GM23338 (cell line): ENCODE measurements around the gene CSTF2T. TPM values are rescaled to one million over a fixed set of nuclear protein-coding genes. Genes with fewer than 3 reads are reported as not detected.

Experiments
- ATAC-seq: fragments of 200-7000 bp; cut with Tn5 transposase; 3 replicates; pipeline ENCODE4 v1.9.1; 2020
- DNase-seq: peaks from one replicate; pipeline ENCODE4 v3.0.0-alpha.2; 2015; ENCODE audit warnings: low spot score
- H2AFZ ChIP-seq: fragments of 200-600 bp; sonication (generic); 2 replicates; pipeline ENCODE4 v1.8.0; 2016; ENCODE audit warnings: antibody characterized with exemption, mild to moderate bottlenecking, moderate library complexity
- H3F3A ChIP-seq: fragments of 200-600 bp; sonication (generic); replicated peaks from 2 replicates; pipeline ENCODE4 v1.8.0; 2017; ENCODE audit warnings: antibody characterized with exemption, mixed run types, low read depth
- H3K27ac ChIP-seq: fragments of 200-600 bp; sonication (generic); 2 replicates; pipeline ENCODE4 v1.6.1; 2016; ENCODE audit warnings: low read depth
- H3K27me3 ChIP-seq: fragments of 200-600 bp; sonication (generic); 2 replicates; pipeline ENCODE4 v1.8.0; 2016; ENCODE audit warnings: mild to moderate bottlenecking, mixed run types, moderate library complexity; ENCODE audit not compliant: insufficient read depth
- H3K36me3 ChIP-seq: fragments of 200-600 bp; sonication (generic); 2 replicates; pipeline ENCODE4 v1.8.0; 2016; ENCODE audit warnings: mild to moderate bottlenecking; ENCODE audit not compliant: insufficient read depth
- H3K4me1 ChIP-seq: fragments of 200-600 bp; sonication (generic); 2 replicates; pipeline ENCODE4 v1.8.0; 2016; ENCODE audit warnings: mild to moderate bottlenecking, moderate library complexity; ENCODE audit not compliant: insufficient read depth
- H3K4me2 ChIP-seq: fragments of 200-600 bp; sonication (generic); 2 replicates; pipeline ENCODE4 v1.7.1; 2017; ENCODE audit warnings: mixed run types
- H3K4me3 ChIP-seq: fragments of 200-600 bp; sonication (generic); 2 replicates; pipeline ENCODE4 v1.6.1; 2016; ENCODE audit warnings: mixed run types
- H3K79me2 ChIP-seq: fragments of 200-600 bp; sonication (generic); replicated peaks from 2 replicates; pipeline ENCODE4 v1.8.0; 2017; ENCODE audit warnings: mild to moderate bottlenecking; ENCODE audit not compliant: insufficient read depth
- H3K9me2 ChIP-seq: fragments of 200-600 bp; sonication (generic); 2 replicates; pipeline ENCODE4 v1.8.0; 2017; ENCODE audit not compliant: insufficient read depth
- H4K20me1 ChIP-seq: fragments of 200-600 bp; sonication (generic); replicated peaks from 2 replicates; pipeline ENCODE4 v1.8.0; 2017; ENCODE audit warnings: mild to moderate bottlenecking; ENCODE audit not compliant: insufficient read depth
- H3K27ac Mint-ChIP-seq: 2 replicates; pipeline ENCODE4 v1.8.0; 2020; ENCODE audit warnings: inconsistent platforms, mild to moderate bottlenecking, moderate library complexity, mixed read lengths
- H3K27me3 Mint-ChIP-seq: 3 replicates; pipeline ENCODE4 v1.8.0; 2022; ENCODE audit warnings: low read depth, mild to moderate bottlenecking, moderate library complexity, mixed read lengths, inconsistent platforms; ENCODE audit not compliant: insufficient read depth, poor library complexity
- H3K36me3 Mint-ChIP-seq: 3 replicates; pipeline ENCODE4 v1.8.0; 2021; ENCODE audit warnings: low read depth, mild to moderate bottlenecking, inconsistent platforms, moderate library complexity, mixed read lengths
- H3K4me1 Mint-ChIP-seq: 3 replicates; pipeline ENCODE4 v1.8.0; 2020; ENCODE audit warnings: mild to moderate bottlenecking, inconsistent platforms, mixed read lengths
- H3K4me3 Mint-ChIP-seq: 3 replicates; pipeline ENCODE4 v1.8.0; 2021; ENCODE audit warnings: moderate library complexity, mild to moderate bottlenecking, inconsistent platforms, mixed read lengths
- H3K9me3 Mint-ChIP-seq: 3 replicates; pipeline ENCODE4 v1.8.0; 2020; ENCODE audit warnings: moderate library complexity, mild to moderate bottlenecking, inconsistent platforms, mixed read lengths
- CREB1 ChIP-seq: fragments of 250-450 bp; sonication (Bioruptor Pico); IDR thresholded peaks from 2 replicates; pipeline ENCODE4 v1.5.0; 2020; ENCODE audit warnings: low read depth, mild to moderate bottlenecking, moderate library complexity
- ETS1 ChIP-seq: IDR thresholded peaks from 2 replicates; pipeline ENCODE4 v1.6.1; 2016; ENCODE audit warnings: antibody characterized with exemption
- EZH2 ChIP-seq: fragments of 200-600 bp; sonication (generic); IDR thresholded peaks from one replicate; pipeline ENCODE4 v1.8.0; 2017; ENCODE audit warnings: antibody characterized with exemption, mild to moderate bottlenecking, low read depth; ENCODE audit not compliant: unreplicated experiment
- EZH2phosphoT487 ChIP-seq: fragments of 200-600 bp; sonication (generic); IDR thresholded peaks from one replicate; pipeline ENCODE4 v1.8.1; 2018; ENCODE audit warnings: antibody characterized with exemption; ENCODE audit not compliant: unreplicated experiment
- JUNB ChIP-seq: IDR thresholded peaks from one replicate; pipeline ENCODE4 v1.6.1; 2016; ENCODE audit warnings: antibody characterized with exemption; ENCODE audit not compliant: unreplicated experiment
- NANOG ChIP-seq: IDR thresholded peaks from 2 replicates; pipeline ENCODE4 v1.6.1; 2016; ENCODE audit warnings: antibody characterized with exemption, borderline replicate concordance
- POLR2AphosphoS5 ChIP-seq: IDR thresholded peaks from 2 replicates; pipeline ENCODE4 v1.6.1; 2016; ENCODE audit warnings: antibody characterized with exemption, low read depth
- REST ChIP-seq: IDR thresholded peaks from one replicate; pipeline ENCODE4 v1.6.1; 2018; ENCODE audit warnings: antibody characterized with exemption; ENCODE audit not compliant: unreplicated experiment
- STAT1 ChIP-seq: IDR thresholded peaks from one replicate; pipeline ENCODE4 v1.6.1; 2016; ENCODE audit warnings: antibody characterized with exemption; ENCODE audit not compliant: unreplicated experiment
- ZNF114 ChIP-seq: fragments of 250-450 bp; sonication (Bioruptor Pico); IDR thresholded peaks from 2 replicates; pipeline ENCODE4 v1.5.0; 2020; ENCODE audit warnings: mild to moderate bottlenecking, moderate library complexity
- ZNF331 ChIP-seq: fragments of 250-450 bp; sonication (Bioruptor Pico); IDR thresholded peaks from 2 replicates; pipeline ENCODE4 v1.5.0; 2020; ENCODE audit warnings: low read depth, mild to moderate bottlenecking, moderate library complexity
- ZNF462 ChIP-seq: fragments of 250-450 bp; sonication (Bioruptor Pico); IDR thresholded peaks from 2 replicates; pipeline ENCODE4 v1.5.0; 2020; ENCODE audit warnings: mild to moderate bottlenecking, moderate library complexity
- polyA plus RNA-seq: library from polyadenylated mRNA; unstranded; fragments of >200 nt; fragmentation: Nextera tagmentation; extraction: Ambion mirVana; gene quantifications from 2 replicates; pipeline ENCODE4 v1.2.1, GENCODE V29; 2016
- total RNA-seq: library from RNA; depleted of rRNA; stranded (reverse); fragments of >200 nt; shearing (Covaris generic); gene quantifications from 2 replicates; pipeline ENCODE4 v1.2.3, GENCODE V29; 2014
- TF ChIP-seq, protein P1 (sequence below), 2 experiments: fragments of 200-600 bp in 1 of 2; sonication (generic) in 1 of 2; conservative IDR thresholded peaks; 2 replicates each; pipeline versions ENCODE4 v1.5.1 to v1.6.1; 2016 to 2017; ENCODE audit warnings: antibody characterized with exemption in 2 of 2, low read depth in 2 of 2, mild to moderate bottlenecking in 2 of 2, moderate library complexity in 1 of 2

Gene CSTF2T
- total and polyA plus RNA-seq, 2 experiments from 2014 or later = 9.8 to 31.9 TPM

DNA sequence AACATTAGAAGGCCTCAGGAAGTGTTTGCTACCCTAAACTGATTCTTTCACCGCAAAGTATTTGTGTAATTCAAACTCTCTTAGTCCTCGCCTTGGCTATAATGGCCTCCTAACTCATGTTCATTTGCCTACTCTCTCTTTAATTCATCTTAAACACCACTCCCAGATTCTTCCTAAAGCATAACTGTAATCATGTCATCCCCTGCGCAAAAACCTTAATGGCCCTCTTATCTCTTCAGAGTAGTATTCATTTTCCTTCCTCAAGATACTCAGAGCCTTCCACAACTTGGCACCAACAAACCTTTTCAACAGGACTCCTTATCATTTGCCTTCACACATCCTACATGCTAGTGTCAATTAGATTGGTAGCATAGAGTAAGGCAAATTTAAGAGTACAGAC lies 42.9 kb downstream of the CSTF2T start (continued):
- TF ChIP-seq, protein P1, sequence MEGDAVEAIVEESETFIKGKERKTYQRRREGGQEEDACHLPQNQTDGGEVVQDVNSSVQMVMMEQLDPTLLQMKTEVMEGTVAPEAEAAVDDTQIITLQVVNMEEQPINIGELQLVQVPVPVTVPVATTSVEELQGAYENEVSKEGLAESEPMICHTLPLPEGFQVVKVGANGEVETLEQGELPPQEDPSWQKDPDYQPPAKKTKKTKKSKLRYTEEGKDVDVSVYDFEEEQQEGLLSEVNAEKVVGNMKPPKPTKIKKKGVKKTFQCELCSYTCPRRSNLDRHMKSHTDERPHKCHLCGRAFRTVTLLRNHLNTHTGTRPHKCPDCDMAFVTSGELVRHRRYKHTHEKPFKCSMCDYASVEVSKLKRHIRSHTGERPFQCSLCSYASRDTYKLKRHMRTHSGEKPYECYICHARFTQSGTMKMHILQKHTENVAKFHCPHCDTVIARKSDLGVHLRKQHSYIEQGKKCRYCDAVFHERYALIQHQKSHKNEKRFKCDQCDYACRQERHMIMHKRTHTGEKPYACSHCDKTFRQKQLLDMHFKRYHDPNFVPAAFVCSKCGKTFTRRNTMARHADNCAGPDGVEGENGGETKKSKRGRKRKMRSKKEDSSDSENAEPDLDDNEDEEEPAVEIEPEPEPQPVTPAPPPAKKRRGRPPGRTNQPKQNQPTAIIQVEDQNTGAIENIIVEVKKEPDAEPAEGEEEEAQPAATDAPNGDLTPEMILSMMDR (conservative IDR thresholded peaks at IDR 0.05; ENCODE audit: low read depth in 2 of 2) = no peak
- TF ChIP-seq EZH2 = no peak
- TF ChIP-seq EZH2phosphoT487 = no peak
- no peak for TF ChIP-seq ZNF331 (CRISPR knock-in tag)
- no peak for TF ChIP-seq NANOG
- no peak for TF ChIP-seq REST
- TF ChIP-seq CREB1 (CRISPR knock-in tag) = no peak
- no peak for TF ChIP-seq ETS1
- TF ChIP-seq POLR2AphosphoS5 = no peak

DNA sequence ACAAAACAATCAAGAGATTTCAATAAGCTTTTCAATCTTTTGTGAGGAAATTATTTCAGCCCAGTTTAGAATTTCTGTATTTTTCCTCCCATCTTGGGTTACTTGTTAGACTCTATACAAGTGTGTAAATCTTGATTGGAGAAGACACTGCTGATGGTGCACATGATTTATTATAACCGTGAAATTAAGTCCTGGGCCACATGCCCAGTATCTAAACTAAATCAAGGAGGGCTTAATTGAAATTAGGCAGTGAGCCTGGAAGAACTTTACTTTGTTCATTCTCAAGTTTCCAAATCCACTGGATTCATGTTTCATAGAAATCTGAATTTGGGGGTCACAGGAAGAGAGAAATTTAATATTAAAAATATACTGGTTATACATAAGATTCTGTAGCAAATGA lies 44.5 kb downstream of the CSTF2T start:
- H3K4me3 ChIP-seq = no peak overlapping the region
- H3K9me3 Mint-ChIP-seq = no peaks in the 10 kb centered on the region
- H3K9me2 ChIP-seq = no peaks in the 10 kb centered on the region
- H3K4me3 Mint-ChIP-seq = no peak overlapping the region
- DNase-seq = no peak
- H3K36me3 ChIP-seq = no peaks in the 10 kb centered on the region
- no peaks in the 10 kb centered on the region for H3K36me3 Mint-ChIP-seq
- no peak for ATAC-seq
- no peak overlapping the region for H3K27ac ChIP-seq
- no peak overlapping the region for H2AFZ ChIP-seq
- peaks cover 9% of the 10 kb centered on the region for H3K4me1 Mint-ChIP-seq
- H3K4me2 ChIP-seq = no peak overlapping the region
- H4K20me1 ChIP-seq = no peaks in the 10 kb centered on the region
- H3K27ac Mint-ChIP-seq = no peak overlapping the region
- no peaks in the 10 kb centered on the region for H3K4me1 ChIP-seq
- H3F3A ChIP-seq = no peaks in the 10 kb centered on the region
- H3K27me3 ChIP-seq = no peaks in the 10 kb centered on the region
- H3K27me3 Mint-ChIP-seq = no peaks in the 10 kb centered on the region
- H3K79me2 ChIP-seq = no peaks in the 10 kb centered on the region
- TF ChIP-seq ZNF331 (CRISPR knock-in tag) (no peak), STAT1 (no peak), ZNF114 (no peak), ZNF462 (CRISPR knock-in tag) (no peak), EZH2 (no peak), JUNB (no peak), CREB1 (CRISPR knock-in tag) (no peak)
